IMR-90 (cell line): ENCODE measurements around the gene PPFIBP2. TPM values are rescaled to one million over a fixed set of nuclear protein-coding genes. Genes with fewer than 3 reads are reported as not detected.

Source experiments
- ATAC-seq: fragments of 200-7000 bp; cut with Tn5 transposase; 2 replicates; pipeline ENCODE4 v1.9.1; 2020; ENCODE audit warnings: low read depth, mild to moderate bottlenecking, moderate library complexity
- BruUV-seq: library from RNA; stranded (reverse); fragments of 400-500 nt; replicated peaks from 2 replicates; lab custom pipeline; 2021; lab: Mats Ljungman, UMichigan
- CTCF ChIA-PET: fragments of 300-600 bp; formaldehyde crosslinking; extraction: SDS; loops from one replicate; lab custom pipeline; 2021; ENCODE audit warnings: antibody characterized with exemption; lab: Yijun Ruan, JAX
- POLR2A ChIA-PET: fragments of 300-600 bp; sonication (Branson Sonifier 250); formaldehyde crosslinking; loops from one replicate; lab custom pipeline; 2022; ENCODE audit warnings: antibody characterized with exemption; ENCODE audit not compliant: unreplicated experiment; lab: Charles Lee
- DNase-seq: peaks from one replicate; pipeline ENCODE4 v3.0.0; 2013
- H2AFZ ChIP-seq: replicated peaks from 2 replicates; pipeline ENCODE3; 2013; ENCODE audit warnings: low read length, mild to moderate bottlenecking; ENCODE audit not compliant: poor library complexity
- H2AK5ac ChIP-seq: 2 replicates; pipeline ENCODE4 v1.6.1; 2013; ENCODE audit warnings: low read depth, low read length, inconsistent platforms
- H2AK9ac ChIP-seq: replicated peaks from 2 replicates; pipeline ENCODE3; 2013; ENCODE audit warnings: mild to moderate bottlenecking, low read depth, low read length, moderate library complexity; ENCODE audit not compliant: poor library complexity
- H2BK120ac ChIP-seq: 2 replicates; pipeline ENCODE4 v1.6.1; 2013; ENCODE audit warnings: low read depth, low read length, inconsistent platforms
- H2BK15ac ChIP-seq: 3 replicates; pipeline ENCODE4 v1.6.1; 2013; ENCODE audit warnings: low read depth, low read length, inconsistent platforms
- H2BK20ac ChIP-seq: 2 replicates; pipeline ENCODE4 v1.6.1; 2013; ENCODE audit warnings: low read depth, mild to moderate bottlenecking, inconsistent platforms, low read length, moderate library complexity
- H2BK5ac ChIP-seq: 2 replicates; pipeline ENCODE4 v1.6.1; 2013; ENCODE audit warnings: mild to moderate bottlenecking, low read depth, low read length, inconsistent platforms; ENCODE audit not compliant: poor library complexity, severe bottlenecking
- H3K14ac ChIP-seq: replicated peaks from 2 replicates; pipeline ENCODE4 v1.6.1; 2013; ENCODE audit warnings: low read depth, low read length, inconsistent platforms
- H3K18ac ChIP-seq: 2 replicates; pipeline ENCODE4 v1.6.1; 2013; ENCODE audit warnings: low read depth, low read length, control low read depth
- H3K23ac ChIP-seq: 2 replicates; pipeline ENCODE4 v1.6.1; 2013; ENCODE audit warnings: low read depth, low read length, inconsistent platforms
- H3K27ac ChIP-seq: 2 replicates; pipeline ENCODE4 v1.5.1; 2013; ENCODE audit warnings: mild to moderate bottlenecking, control low read depth, low read length; ENCODE audit not compliant: insufficient read depth
- H3K27me3 ChIP-seq: 2 replicates; pipeline ENCODE4 v1.6.1; 2013; ENCODE audit warnings: low read length; ENCODE audit not compliant: control insufficient read depth, insufficient read depth
- H3K36me3 ChIP-seq: 2 replicates; pipeline ENCODE4 v1.6.1; 2013; ENCODE audit warnings: low read length, mixed read lengths; ENCODE audit not compliant: control insufficient read depth, insufficient read depth
- H3K4ac ChIP-seq: 2 replicates; pipeline ENCODE4 v1.6.1; 2013; ENCODE audit warnings: low read depth, low read length, inconsistent platforms
- H3K4me1 ChIP-seq: 2 replicates; pipeline ENCODE4 v1.6.1; 2013; ENCODE audit warnings: low read length, mixed read lengths; ENCODE audit not compliant: control insufficient read depth, insufficient read depth
- H3K4me2 ChIP-seq: 2 replicates; pipeline ENCODE4 v1.6.1; 2013; ENCODE audit warnings: low read depth, mild to moderate bottlenecking, control low read depth, low read length, moderate library complexity
- H3K4me3 ChIP-seq: 2 replicates; pipeline ENCODE4 v1.5.1; 2013; ENCODE audit warnings: low read depth, mild to moderate bottlenecking, control low read depth, low read length, moderate library complexity; ENCODE audit not compliant: insufficient read depth
- H3K56ac ChIP-seq: 2 replicates; pipeline ENCODE4 v1.6.1; 2013; ENCODE audit warnings: low read length, inconsistent platforms; ENCODE audit not compliant: insufficient read depth; ENCODE audit errors: extremely low read depth
- H3K79me1 ChIP-seq, 2 experiments: 2 replicates each; pipeline ENCODE4 v1.6.1; 2013; ENCODE audit warnings: low read length in 2 of 2, inconsistent platforms in 1 of 2, low read depth in 1 of 2
- H3K9ac ChIP-seq: 2 replicates; pipeline ENCODE4 v1.6.1; 2013; ENCODE audit warnings: low read depth, low read length, control low read depth
- H3K9me1 ChIP-seq: 2 replicates; pipeline ENCODE4 v1.6.1; 2013; ENCODE audit warnings: low read length, inconsistent platforms; ENCODE audit not compliant: insufficient read depth
- H3K9me3 ChIP-seq: 2 replicates; pipeline ENCODE4 v1.6.1; 2013; ENCODE audit warnings: low read length; ENCODE audit not compliant: control insufficient read depth, insufficient read depth
- H4K20me1 ChIP-seq: 2 replicates; pipeline ENCODE4 v1.6.1; 2013; ENCODE audit warnings: low read length, inconsistent platforms; ENCODE audit not compliant: insufficient read depth
- H4K5ac ChIP-seq: 2 replicates; pipeline ENCODE4 v1.6.1; 2013; ENCODE audit warnings: mild to moderate bottlenecking, low read depth, low read length, control low read depth
- H4K8ac ChIP-seq, 2 experiments: 2 replicates each; pipeline ENCODE4 v1.6.1; 2013; ENCODE audit warnings: low read depth in 2 of 2, low read length in 2 of 2, control low read depth in 1 of 2, inconsistent platforms in 1 of 2
- H4K91ac ChIP-seq: 2 replicates; pipeline ENCODE4 v1.6.1; 2013; ENCODE audit warnings: low read depth, low read length, inconsistent platforms; ENCODE audit not compliant: insufficient read depth
- CHD1 ChIP-seq: IDR thresholded peaks from 2 replicates; pipeline ENCODE4 v1.6.1; 2012; ENCODE audit warnings: low read depth, low read length, improper control_type of control experiment
- ELK1 ChIP-seq: fragments of 150-350 bp; IDR thresholded peaks from 2 replicates; pipeline ENCODE4 v1.6.1; 2016; ENCODE audit warnings: low read depth, mild to moderate bottlenecking, low read length, moderate library complexity, borderline replicate concordance
- FOS ChIP-seq: fragments of 150-350 bp; IDR thresholded peaks from 2 replicates; pipeline ENCODE4 v1.6.1; 2016; ENCODE audit warnings: low read depth, low read length
- MXI1 ChIP-seq: IDR thresholded peaks from 2 replicates; pipeline ENCODE4 v1.6.1; 2012; ENCODE audit warnings: low read depth, mild to moderate bottlenecking, low read length, moderate library complexity, borderline replicate concordance
- NFE2L2 ChIP-seq: fragments of 150-350 bp; IDR thresholded peaks from 2 replicates; pipeline ENCODE4 v1.6.1; 2016; ENCODE audit warnings: low read depth, mild to moderate bottlenecking, low read length
- RAD21 ChIP-seq: IDR thresholded peaks from 2 replicates; pipeline ENCODE4 v1.6.1; 2012; ENCODE audit warnings: low read length, improper control_type of control experiment
- RCOR1 ChIP-seq: IDR thresholded peaks from 2 replicates; pipeline ENCODE4 v1.6.1; 2012; ENCODE audit warnings: mild to moderate bottlenecking, low read length, improper control_type of control experiment; ENCODE audit not compliant: insufficient replicate concordance
- RFX5 ChIP-seq: IDR thresholded peaks from 2 replicates; pipeline ENCODE4 v1.8.0; 2012; ENCODE audit warnings: low read depth, mild to moderate bottlenecking, low read length, moderate library complexity
- USF2 ChIP-seq: fragments of 150-350 bp; IDR thresholded peaks from 2 replicates; pipeline ENCODE4 v1.6.1; 2017; ENCODE audit warnings: mild to moderate bottlenecking, antibody characterized with exemption, low read length, low read depth
- WGBS, 2 experiments: methylation state at CpG; one replicate each; pipeline versions ENCODE4 v1.1.5 to v1.1.7; 2013; ENCODE audit warnings: missing lambda C conversion rate in 2 of 2; ENCODE audit not compliant: insufficient read length in 1 of 2; ENCODE audit errors: extremely low coverage in 2 of 2; 5-methylcytosine and 5-hydroxymethylcytosine counted together
- dilution Hi-C: fragments of 300-500 bp; cut with HindIII; formaldehyde crosslinking; loops from one replicate; pipeline ENCODE4 v1.14.3; 2018; ENCODE audit warnings: low sequenced_read_pairs; ENCODE audit not compliant: unreplicated experiment
- in situ Hi-C: fragments of 300-500 bp; cut with MboI; formaldehyde crosslinking; loops from 3 replicates; pipeline ENCODE4 v1.14.3; 2019; ENCODE audit warnings: low sequenced_read_pairs, inconsistent platforms, mixed read lengths
- intact Hi-C: fragments of 100-400 bp; cut with micrococcal nuclease; formaldehyde crosslinking; loops from 2 replicates; pipeline ENCODE4 v1.10.0; 2022
- polyA plus RNA-seq, 3 experiments: library from polyadenylated mRNA; depleted of rRNA; stranded (reverse); fragments of >200 nt; gene quantifications; 2 replicates each; pipeline ENCODE4 v1.2.3, GENCODE V29; 2012; ENCODE audit warnings: low replicate concordance in 1 of 3
- total RNA-seq: library from RNA; depleted of rRNA; stranded (reverse); fragments of >200 nt; gene quantifications from 2 replicates; pipeline ENCODE4 v1.2.3, GENCODE V29; 2012

PPFIBP2 gene
- total and polyA plus RNA-seq, 2 of the 4 experiments (the other 2 are of a cell fraction) = 6.0 to 11.8 TPM

DNA sequence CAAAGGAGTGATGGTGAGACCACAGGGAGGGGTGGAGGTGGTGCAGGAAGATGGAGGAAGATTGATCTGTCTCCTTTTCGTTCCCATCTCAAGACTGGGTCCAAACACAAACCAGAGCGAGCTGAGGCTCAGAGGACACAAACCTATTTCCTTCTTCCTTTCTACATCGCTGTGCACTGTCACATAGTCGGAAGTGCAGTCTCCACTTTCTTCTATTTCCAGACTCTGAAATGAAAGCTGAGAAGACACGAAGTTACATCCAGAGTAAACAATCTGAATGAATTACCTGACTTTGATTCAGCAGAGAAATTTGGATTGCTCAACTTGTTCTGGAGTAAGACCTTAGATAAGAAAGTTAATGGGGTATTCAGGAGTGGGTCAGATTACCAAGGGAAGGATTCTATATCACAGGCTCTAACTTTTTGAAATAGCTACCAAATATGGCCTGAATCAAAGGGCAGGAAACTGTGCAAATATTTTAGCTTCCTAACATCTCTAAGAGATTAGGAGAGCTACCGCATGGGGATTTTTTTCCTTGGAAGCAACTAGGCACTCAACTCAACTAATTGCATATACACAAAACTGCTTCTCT is 178.1 kb downstream of the PPFIBP2 start:
- Histone ChIP-seq H4K5ac (no peak overlapping the region), H3K9ac (no peak overlapping the region), H3K36me3 (no peaks in the 10 kb centered on the region), H3K56ac (no peak overlapping the region), H3K18ac (no peak overlapping the region), H3K14ac (no peak overlapping the region), H3K27ac (no peak overlapping the region), H4K8ac (0 out of 4 replicates have a peak overlapping the region, but pooled peaks of 1 of the 2 experiments have one; percentile 23), H3K9me3 (no peaks in the 10 kb centered on the region), H3K4ac (no peak overlapping the region), H2BK20ac (no peak overlapping the region), H3K27me3 (peaks cover 10% of the 10 kb centered on the region), H4K20me1 (no peaks in the 10 kb centered on the region), H3K4me1 (0 out of 2 replicates have a peak, but pooled peaks cover 2% of the 10 kb centered on the region), H3K4me3 (no peak overlapping the region), H2BK15ac (no peak overlapping the region), H2AFZ (no peak overlapping the region), H3K4me2 (no peak overlapping the region), H2BK5ac (no peak overlapping the region), H2AK9ac (no peak overlapping the region), H3K9me1 (no peaks in the 10 kb centered on the region), H2BK120ac (no peak overlapping the region), H3K23ac (no peak overlapping the region), H2AK5ac (no peak overlapping the region), H3K79me1 (no peaks in the 10 kb centered on the region), H4K91ac (peak overlapping the region; percentile 19; the same call in 1 of the 2 replicates)
- ChIA-PET CTCF (interaction anchor here (0.6 to 1.4 kb wide), 3 partner anchors 9 to 647 kb away, joined by 3 to 6 read pairs (median 6); no protein-coding TSS in a partner anchor), POLR2A (no interaction called here)
- BruUV-seq = no TSS peak
- ATAC-seq = peak; percentile 50
- peak; percentile 13 for DNase-seq
- in situ Hi-C loops = loop anchor here (25.0 kb wide), 2 partner anchors 395 to 580 kb away; partner anchors contain the start of gene TUB
- WGBS, 2 experiments = no CpG with 5 or more reads among the region's 6 CpGs
- intact Hi-C loops = loop anchor here (5.0 kb wide), 1 partner anchor 295 kb away; the partner anchor contains the start of gene EIF3F
- TF ChIP-seq RCOR1 (no peak), RAD21 (no peak), RFX5 (no peak), NFE2L2 (no peak), USF2 (no peak), CHD1 (no peak), ELK1 (no peak), MXI1 (no peak), FOS (no peak)
- dilution Hi-C loops = no loop called here
